Measurements from ENCODE around the gene RNF121. TPM values are rescaled to one million over a fixed set of nuclear protein-coding genes. Genes with fewer than 3 reads are reported as not detected.

RNF121 gene
- total RNA-seq, 2 donors from 2014 or later: 28.6 to 43.0 TPM

GRCh38 chr11:71963468-71963867 lies 34.6 kb downstream of the RNF121 start:
- Histone ChIP-seq H3K27ac (no peak overlapping the region), H3K4me3 (no peak overlapping the region), H3K9me3 (no peaks in the 10 kb centered on the region), H3K9ac (ENCODE audit: low read depth in 2 of 2, low read length in 2 of 2) (no peak overlapping the region), H3K27me3 (no peaks in the 10 kb centered on the region), H3K36me3 (no peaks in the 10 kb centered on the region), H3K4me1 (no peaks in the 10 kb centered on the region)
- no peak for TF ChIP-seq CTCF (IDR thresholded peaks at IDR 0.05)
- DNase-seq: no peak
- intact Hi-C loops (cut with DNase I): no loop called here

- intact Hi-C loops (cut with DNase I): no loop called here
- Histone ChIP-seq H3K27ac (no peak overlapping the region), H3K9me3 (no peaks in the 10 kb centered on the region), H3K4me3 (no peak overlapping the region), H3K27me3 (no peaks in the 10 kb centered on the region), H3K9ac (ENCODE audit: low read depth in 2 of 2, low read length in 2 of 2) (no peak overlapping the region), H3K36me3 (no peaks in the 10 kb centered on the region), H3K4me1 (no peaks in the 10 kb centered on the region)
- no peak for DNase-seq
- no peak for TF ChIP-seq CTCF (IDR thresholded peaks at IDR 0.05)
Observed at GRCh38 chr11:71964641-71965040, 35.8 kb downstream of the RNF121 start.

GRCh38 chr11:71971680-71972079 lies 42.8 kb downstream of the RNF121 start:
- Histone ChIP-seq H3K4me3 (no peak overlapping the region), H3K27me3 (no peaks in the 10 kb centered on the region), H3K4me1 (no peaks in the 10 kb centered on the region), H3K27ac (no peak overlapping the region), H3K36me3 (no peaks in the 10 kb centered on the region), H3K9ac (ENCODE audit: low read depth in 2 of 2, low read length in 2 of 2) (no peak overlapping the region), H3K9me3 (no peaks in the 10 kb centered on the region)
- intact Hi-C loops (cut with DNase I): loop anchor here (10.0 kb wide), 1 partner anchor 463 kb away; the partner anchor contains the start of gene CLPB
- no peak for TF ChIP-seq CTCF (IDR thresholded peaks at IDR 0.05)
- DNase-seq: no peak

- Histone ChIP-seq H3K4me1 (no peaks in the 10 kb centered on the region), H3K27ac (no peak overlapping the region), H3K9me3 (no peaks in the 10 kb centered on the region), H3K27me3 (no peaks in the 10 kb centered on the region), H3K9ac (ENCODE audit: low read depth in 2 of 2, low read length in 2 of 2) (no peak overlapping the region), H3K4me3 (no peak overlapping the region), H3K36me3 (no peaks in the 10 kb centered on the region)
- TF ChIP-seq CTCF (IDR thresholded peaks at IDR 0.05): no peak
- intact Hi-C loops (cut with DNase I): loop anchor here (10.0 kb wide), 1 partner anchor 458 kb away; the partner anchor contains the start of gene CLPB
- no peak for DNase-seq
Observed at GRCh38 chr11:71976551-71976950, 47.7 kb downstream of the RNF121 start.

GRCh38 chr11:71977090-71977489 lies 48.2 kb downstream of the RNF121 start:
- TF ChIP-seq CTCF (IDR thresholded peaks at IDR 0.05): no peak
- H3K9ac ChIP-seq (ENCODE audit: low read depth in 2 of 2, low read length in 2 of 2): no peak overlapping the region
- no peaks in the 10 kb centered on the region for H3K4me1 ChIP-seq
- no peak overlapping the region for H3K4me3 ChIP-seq
- intact Hi-C loops (cut with DNase I): loop anchor here (10.0 kb wide), 1 partner anchor 458 kb away; the partner anchor contains the start of gene CLPB
- DNase-seq: no peak
- no peak overlapping the region for H3K27ac ChIP-seq
- H3K36me3 ChIP-seq: no peaks in the 10 kb centered on the region
- no peaks in the 10 kb centered on the region for H3K9me3 ChIP-seq
- no peaks in the 10 kb centered on the region for H3K27me3 ChIP-seq
